Body of pancreas (tissue), 4 donors: Measurements from ENCODE around the gene CD58. TPM values are rescaled to one million over a fixed set of nuclear protein-coding genes. Genes with fewer than 3 reads are reported as not detected.

Experiments
- ATAC-seq: fragments of 150-250 bp; one replicate; pipeline ENCODE4 v1.9.1; 2016
- DNase-seq, 4 donors: peaks; one replicate each; pipeline ENCODE4 v3.0.0-alpha.2; 2019
- H3K27ac ChIP-seq, 4 donors: fragments of 200-600 bp; sonication (generic); 1 replicate in 3 of 4; 2 replicates in 1 of 4; pipeline versions ENCODE4 v1.5.1 to v1.6.1; 2016 to 2019; ENCODE audit warnings: mild to moderate bottlenecking in 1 of 4, mixed read lengths in 1 of 4, moderate library complexity in 1 of 4
- H3K27me3 ChIP-seq, 2 donors: fragments of 200-600 bp; sonication (generic); one replicate each; pipeline ENCODE4 v1.6.0; 2016; ENCODE audit warnings: mild to moderate bottlenecking in 1 of 2
- H3K36me3 ChIP-seq, 2 donors: fragments of 200-600 bp; sonication (generic); replicated peaks in 1 of 2; 2 replicates each; pipeline ENCODE4 v1.5.1; 2016; ENCODE audit warnings: low read depth in 2 of 2; ENCODE audit not compliant: insufficient read depth in 1 of 2
- H3K4me1 ChIP-seq: fragments of 200-600 bp; sonication (generic); one replicate; pipeline ENCODE4 v1.6.0; 2016
- H3K4me3 ChIP-seq, 2 donors: fragments of 200-600 bp; sonication (generic); 1 replicate in 1 of 2; 2 replicates in 1 of 2; pipeline ENCODE4 v1.5.1; 2016 to 2019
- H3K9me3 ChIP-seq, 3 donors: fragments of 200-600 bp; sonication (generic); 1 replicate in 2 of 3; 2 replicates in 1 of 3; pipeline ENCODE4 v1.5.1; 2016
- POLR2A ChIP-seq, 3 donors: fragments of 450-650 bp; IDR thresholded peaks; one replicate each; pipeline ENCODE4 v1.6.1; 2016; ENCODE audit warnings: antibody characterized with exemption in 3 of 3, mild to moderate bottlenecking in 2 of 3
- WGBS, 2 donors: methylation state at CpG; one replicate each; pipeline ENCODE4 v1.1.5; 2017; 5-methylcytosine and 5-hydroxymethylcytosine counted together
- intact Hi-C: fragments of 100-400 bp; cut with DNase I; formaldehyde crosslinking; loops from one replicate; pipeline ENCODE4 v1.15.1; 2023
- total RNA-seq, 2 donors: library from RNA; depleted of rRNA; stranded (reverse); fragments of >200 nt; gene quantifications; one replicate each; pipeline ENCODE4 v1.1.0, GENCODE V29; 2016
- TF ChIP-seq, protein P1 (sequence below), 7 experiments: fragments of 450-650 bp in 4 of 7; fragments of 200-600 bp in 3 of 7; sonication (generic) in 3 of 7; IDR thresholded peaks; one replicate each; pipeline ENCODE4 v1.5.1; 2016 to 2019; ENCODE audit warnings: antibody characterized with exemption in 7 of 7

CD58 gene
- total RNA-seq, 2 donors from 2014 or later, result 6.6 to 15.0 TPM

GRCh38 chr1:116537898-116538297 is 32.9 kb downstream of the CD58 start:
- DNase-seq (no peak), ATAC-seq (no peak)
- H3K27ac ChIP-seq, result no peak overlapping the region
- intact Hi-C loops, result no loop called here
- no peaks in the 10 kb centered on the region for H3K36me3 ChIP-seq
- TF ChIP-seq POLR2A (IDR thresholded peaks at IDR 0.05), result no peak
- TF ChIP-seq, protein P1, sequence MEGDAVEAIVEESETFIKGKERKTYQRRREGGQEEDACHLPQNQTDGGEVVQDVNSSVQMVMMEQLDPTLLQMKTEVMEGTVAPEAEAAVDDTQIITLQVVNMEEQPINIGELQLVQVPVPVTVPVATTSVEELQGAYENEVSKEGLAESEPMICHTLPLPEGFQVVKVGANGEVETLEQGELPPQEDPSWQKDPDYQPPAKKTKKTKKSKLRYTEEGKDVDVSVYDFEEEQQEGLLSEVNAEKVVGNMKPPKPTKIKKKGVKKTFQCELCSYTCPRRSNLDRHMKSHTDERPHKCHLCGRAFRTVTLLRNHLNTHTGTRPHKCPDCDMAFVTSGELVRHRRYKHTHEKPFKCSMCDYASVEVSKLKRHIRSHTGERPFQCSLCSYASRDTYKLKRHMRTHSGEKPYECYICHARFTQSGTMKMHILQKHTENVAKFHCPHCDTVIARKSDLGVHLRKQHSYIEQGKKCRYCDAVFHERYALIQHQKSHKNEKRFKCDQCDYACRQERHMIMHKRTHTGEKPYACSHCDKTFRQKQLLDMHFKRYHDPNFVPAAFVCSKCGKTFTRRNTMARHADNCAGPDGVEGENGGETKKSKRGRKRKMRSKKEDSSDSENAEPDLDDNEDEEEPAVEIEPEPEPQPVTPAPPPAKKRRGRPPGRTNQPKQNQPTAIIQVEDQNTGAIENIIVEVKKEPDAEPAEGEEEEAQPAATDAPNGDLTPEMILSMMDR (IDR thresholded peaks at IDR 0.05), result no peak
- WGBS, 2 donors, result 77 to 96% methylated on average over 1 of the region's 1 CpG
- no peaks in the 10 kb centered on the region for H3K4me1 ChIP-seq
- no peaks in the 10 kb centered on the region for H3K27me3 ChIP-seq
- H3K4me3 ChIP-seq, result no peak overlapping the region
- no peaks in the 10 kb centered on the region for H3K9me3 ChIP-seq

DNA sequence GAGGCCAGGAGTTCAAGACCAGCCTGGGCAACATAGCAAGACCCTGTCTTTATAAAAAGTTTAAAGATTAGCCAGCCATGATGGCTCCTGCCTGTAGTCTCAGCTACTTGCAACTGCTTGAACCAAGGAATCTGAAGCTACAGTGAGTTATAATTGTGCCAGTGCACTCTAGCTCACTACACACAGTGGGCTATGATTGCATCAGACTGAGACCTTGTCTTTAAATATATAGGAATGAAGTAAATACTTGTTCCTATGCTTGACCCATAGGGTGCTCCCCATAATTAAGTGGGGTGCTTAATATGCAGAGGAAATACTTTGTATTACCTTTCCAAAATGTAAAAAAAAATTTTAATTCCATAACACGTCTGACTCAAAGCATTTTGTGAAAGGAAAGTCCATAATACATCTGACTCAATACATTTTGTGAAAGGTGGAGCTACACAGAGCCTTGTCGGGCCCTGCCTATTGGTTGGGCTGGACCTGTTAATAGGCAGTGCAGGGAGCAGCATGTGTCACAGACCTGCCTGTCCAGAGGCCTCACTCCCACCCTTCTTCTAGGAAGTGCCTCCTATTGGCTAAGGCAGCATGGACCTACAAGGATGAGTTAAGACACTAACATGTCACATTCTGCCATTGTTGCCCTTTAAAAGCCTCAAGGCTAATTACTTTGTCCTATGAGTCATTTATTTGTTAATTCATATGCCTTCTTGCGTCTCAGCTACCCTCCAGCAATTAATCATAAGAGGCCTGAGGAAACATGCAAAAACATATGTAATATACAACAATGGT is 33.6 kb downstream of the CD58 start:
- Histone ChIP-seq H3K9me3 (no peaks in the 10 kb centered on the region), H3K27me3 (no peaks in the 10 kb centered on the region), H3K4me1 (no peaks in the 10 kb centered on the region), H3K27ac (no peak overlapping the region), H3K36me3 (no peaks in the 10 kb centered on the region), H3K4me3 (no peak overlapping the region)
- intact Hi-C loops, result no loop called here
- DNase-seq, result no peak
- no peak for ATAC-seq
- WGBS, 2 donors, result 84% methylated on average over 3 of the region's 3 CpGs
- TF ChIP-seq, protein P1 (IDR thresholded peaks at IDR 0.05), result no peak
- TF ChIP-seq POLR2A (IDR thresholded peaks at IDR 0.05), result no peak

DNA sequence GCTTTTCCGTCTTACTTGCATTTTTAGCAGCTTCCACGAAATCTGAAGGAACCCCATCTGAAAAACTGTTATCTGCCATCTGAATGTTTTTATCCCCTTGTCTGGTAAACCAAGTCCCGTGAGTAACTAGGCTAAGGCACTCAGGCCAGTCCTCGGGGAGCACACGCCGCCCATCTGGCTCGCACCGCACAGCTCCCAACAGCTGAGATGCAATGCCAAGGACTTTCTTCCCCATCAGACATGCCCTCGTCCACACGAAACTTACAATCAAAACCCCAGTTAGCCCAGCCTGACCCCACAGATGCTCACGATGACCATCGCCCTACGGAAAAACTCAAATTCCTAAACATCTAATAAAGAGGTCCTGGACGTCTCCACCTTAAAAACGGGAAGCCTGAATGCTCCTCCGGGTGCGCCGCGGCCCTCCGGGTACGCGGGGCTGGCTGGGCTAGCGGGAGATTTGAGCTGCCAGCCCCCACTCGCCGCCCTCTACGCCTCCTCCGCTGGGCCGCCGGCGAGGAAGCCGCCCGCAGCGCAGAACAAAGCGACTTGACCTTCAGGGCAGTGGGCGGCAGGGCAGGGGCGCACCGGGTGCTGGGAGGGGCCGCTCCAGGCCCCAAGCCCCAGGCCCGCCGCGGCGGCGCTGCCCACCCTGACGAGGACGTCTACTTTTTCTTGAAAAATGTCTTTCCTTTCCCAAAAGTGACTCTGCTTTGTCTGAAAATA is 36.6 kb downstream of the CD58 start:
- no peak for DNase-seq
- Histone ChIP-seq H3K27ac (no peak overlapping the region), H3K4me3 (no peak overlapping the region), H3K27me3 (no peaks in the 10 kb centered on the region), H3K36me3 (no peaks in the 10 kb centered on the region), H3K9me3 (no peaks in the 10 kb centered on the region), H3K4me1 (no peaks in the 10 kb centered on the region)
- TF ChIP-seq, protein P1 (IDR thresholded peaks at IDR 0.05), result no peak
- no peak for TF ChIP-seq POLR2A (IDR thresholded peaks at IDR 0.05)
- intact Hi-C loops, result no loop called here
- ATAC-seq, result no peak
- 85 to 87% methylated on average over 43 to 45 of the region's 45 CpGs for WGBS, 2 donors

DNA sequence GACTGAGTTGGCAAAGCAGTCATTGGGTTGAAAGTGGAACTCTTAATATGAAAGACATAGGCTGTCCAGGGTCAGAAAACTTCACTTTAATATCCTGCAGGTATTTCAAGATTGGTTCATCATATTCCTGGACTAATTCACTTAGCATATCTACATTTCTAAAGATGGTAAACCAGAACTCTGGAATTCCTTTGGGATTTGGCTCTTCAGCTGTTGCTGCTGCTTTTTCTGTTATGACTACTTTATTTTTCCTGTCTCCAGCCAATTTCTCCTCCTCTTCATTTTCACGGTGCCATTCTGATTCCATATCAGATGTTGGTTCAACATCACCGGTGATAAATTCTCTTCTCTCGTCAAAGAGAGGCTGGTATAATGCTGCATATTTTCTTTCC is 37.4 kb downstream of the CD58 start:
- Histone ChIP-seq H3K4me1 (no peaks in the 10 kb centered on the region), H3K27me3 (no peaks in the 10 kb centered on the region), H3K27ac (no peak overlapping the region), H3K36me3 (no peaks in the 10 kb centered on the region), H3K4me3 (no peak overlapping the region), H3K9me3 (no peaks in the 10 kb centered on the region)
- DNase-seq (no peak), ATAC-seq (no peak)
- intact Hi-C loops, result no loop called here
- TF ChIP-seq POLR2A (IDR thresholded peaks at IDR 0.05), result no peak
- TF ChIP-seq, protein P1 (IDR thresholded peaks at IDR 0.05), result no peak
- WGBS, 2 donors, result 84% methylated on average over 3 of the region's 3 CpGs
